K562 (cell line): Measurements from ENCODE around the gene TMEM156. TPM values are rescaled to one million over a fixed set of nuclear protein-coding genes. Genes with fewer than 3 reads are reported as not detected.

Source experiments
- CREB1 ChIP-seq, 2 experiments: sonication (generic) in 1 of 2; formaldehyde crosslinking in 1 of 2; IDR thresholded peaks; 2 replicates each; pipeline versions ENCODE4 v1.6.1 to v1.8.0; 2012 to 2022; ENCODE audit warnings: inconsistent platforms in 1 of 2, mild to moderate bottlenecking in 1 of 2, missing genetic modification reagents in 1 of 2, moderate library complexity in 1 of 2
- GTF2E2 ChIP-seq: fragments of 200-800 bp; sonication (Bioruptor generic); IDR thresholded peaks from 2 replicates; pipeline ENCODE4 v1.6.1; 2016; ENCODE audit warnings: missing genetic modification characterization, missing compliant biosample characterization
- IRF9 ChIP-seq: fragments of 450-650 bp; IDR thresholded peaks from 2 replicates; pipeline ENCODE4 v1.6.1; 2016; ENCODE audit warnings: missing biosample characterization, missing genetic modification characterization
- KDM2B ChIP-seq: fragments of 250-450 bp; sonication (Bioruptor Pico); IDR thresholded peaks from 2 replicates; pipeline ENCODE4 v1.8.0; 2021; ENCODE audit warnings: mild to moderate bottlenecking, moderate library complexity
- KLF16 ChIP-seq: IDR thresholded peaks from 2 replicates; pipeline ENCODE4 v1.6.1; 2016; ENCODE audit warnings: antibody characterized with exemption
- MAFK ChIP-seq: IDR thresholded peaks from 2 replicates; pipeline ENCODE4 v1.6.1; 2011; ENCODE audit warnings: low read length, improper control_type of control experiment
- PHF20 ChIP-seq: fragments of 450-650 bp; IDR thresholded peaks from 2 replicates; pipeline ENCODE4 v1.6.1; 2018; ENCODE audit not compliant: partially characterized antibody
- RFX5 ChIP-seq: IDR thresholded peaks from 2 replicates; pipeline ENCODE4 v1.6.1; 2011; ENCODE audit warnings: low read depth, mild to moderate bottlenecking, improper control_type of control experiment, low read length
- SLC30A9 ChIP-seq: fragments of 250-450 bp; sonication (Bioruptor Pico); IDR thresholded peaks from 2 replicates; pipeline ENCODE4 v1.8.0; 2022; ENCODE audit warnings: mild to moderate bottlenecking, moderate library complexity
- THRAP3 ChIP-seq: fragments of 450-650 bp; IDR thresholded peaks from 2 replicates; pipeline ENCODE4 v1.6.1; 2016; ENCODE audit warnings: mild to moderate bottlenecking, inconsistent platforms, borderline replicate concordance
- ZBTB11 ChIP-seq, 3 experiments: fragments of 200-800 bp in 1 of 3; fragments of 250-450 bp in 1 of 3; fragments of 450-650 bp in 1 of 3; sonication (Bioruptor Pico) in 1 of 3; sonication (Bioruptor generic) in 1 of 3; formaldehyde crosslinking in 1 of 3; IDR thresholded peaks; 2 replicates each; pipeline versions ENCODE4 v1.6.1 to v1.8.0; 2016 to 2022; ENCODE audit warnings: mild to moderate bottlenecking in 2 of 3, missing genetic modification characterization in 2 of 3, missing compliant biosample characterization in 1 of 3, moderate library complexity in 1 of 3
- ZNF583 ChIP-seq: fragments of 250-450 bp; sonication (Bioruptor Pico); IDR thresholded peaks from 2 replicates; pipeline ENCODE4 v1.4.0; 2020
- polyA plus RNA-seq, 8 experiments: library from polyadenylated mRNA; depleted of rRNA in 4 of 8; stranded (reverse) in 5 of 8; unstranded in 3 of 8; fragments of >200 nt; fragmentation: Nextera tagmentation in 2 of 8; fragmentation: Illumina TruSeq in 1 of 8; extraction: Ambion mirVana in 2 of 8; extraction: Trizol in 1 of 8; gene quantifications; 2 replicates each; pipeline versions ENCODE4 v1.2.1 to v1.2.3, GENCODE V29; 2011 to 2014; ENCODE audit warnings: inconsistent platforms in 1 of 8, missing spikeins in 1 of 8
- total RNA-seq, 7 experiments: library from RNA; depleted of rRNA in 6 of 7; stranded (reverse); fragments of >200 nt in 6 of 7; fragmentation: Illumina TruSeq in 2 of 7; extraction: Trizol in 2 of 7; gene quantifications; 2 replicates each; pipeline versions ENCODE4 v1.2.1 to v1.2.3, GENCODE V29; 2011 to 2021; ENCODE audit warnings: low replicate concordance in 1 of 7

TMEM156 gene
- total and polyA plus RNA-seq, 9 of the 15 experiments (the other 6 are each of a cell fraction or from before 2014, with no cell fraction given) = 3.5 to 9.6 (median 6.4) TPM

GRCh38 chr4:39056023-39056422 lies 23.8 kb upstream of the TMEM156 start (continued):
- TF ChIP-seq ZBTB11 (CRISPR knock-in tag; IDR thresholded peaks at IDR 0.05) (no peak), GTF2E2 (tag) (no peak), PHF20 (no peak), KDM2B (CRISPR knock-in tag) (no peak), ZNF583 (CRISPR knock-in tag) (no peak), IRF9 (no peak), THRAP3 (no peak), KLF16 (no peak), RFX5 (no peak), MAFK (no peak), CREB1 (IDR thresholded peaks at IDR 0.05) (no peak), CREB1 (CRISPR knock-in tag; IDR thresholded peaks at IDR 0.05) (no peak), SLC30A9 (no peak)
